Muscle layer of duodenum (tissue), 2 donors: ENCODE measurements around the gene UROC1.

ENCODE experiments used
- H3K27ac ChIP-seq: one replicate; pipeline ENCODE4 v1.7.0; 2013; ENCODE audit warnings: mild to moderate bottlenecking, low read length
- H3K27me3 ChIP-seq: one replicate; pipeline ENCODE4 v1.7.0; 2013; ENCODE audit warnings: low read depth, mild to moderate bottlenecking, control low read depth, low read length
- H3K36me3 ChIP-seq, 2 donors: one replicate each; pipeline ENCODE4 v1.7.0; 2013; ENCODE audit warnings: low read length in 2 of 2, control low read depth in 1 of 2, mild to moderate bottlenecking in 1 of 2; ENCODE audit not compliant: insufficient read depth in 2 of 2, control insufficient read depth in 1 of 2
- H3K4me1 ChIP-seq, 2 donors: one replicate each; pipeline ENCODE4 v1.7.0; 2013; ENCODE audit warnings: low read length in 2 of 2, mild to moderate bottlenecking in 2 of 2, control low read depth in 1 of 2, moderate library complexity in 1 of 2; ENCODE audit not compliant: insufficient read depth in 2 of 2, control insufficient read depth in 1 of 2
- H3K4me3 ChIP-seq, 2 donors: one replicate each; pipeline ENCODE4 v1.7.0; 2013; ENCODE audit warnings: low read length in 2 of 2, low read depth in 1 of 2, mild to moderate bottlenecking in 1 of 2
- H3K9me3 ChIP-seq, 2 donors: one replicate each; pipeline ENCODE4 v1.7.0; 2013; ENCODE audit warnings: low read length in 2 of 2, control low read depth in 1 of 2, mild to moderate bottlenecking in 1 of 2; ENCODE audit not compliant: control insufficient read depth in 1 of 2
- donor health status: healthy.

The UROC1 gene

GRCh38 chr3:126517986-126518778, 609 bp upstream of the UROC1 start:
- no peaks in the 10 kb centered on the region for H3K36me3 ChIP-seq
- no peaks in the 10 kb centered on the region for H3K27me3 ChIP-seq
- no peak overlapping the region for H3K27ac ChIP-seq
- no peaks in the 10 kb centered on the region for H3K9me3 ChIP-seq
- H3K4me1 ChIP-seq = no peaks in the 10 kb centered on the region
- H3K4me3 ChIP-seq = no peak overlapping the region

GRCh38 chr3:126516936-126517290, 660 bp downstream of the UROC1 start:
- no peaks in the 10 kb centered on the region for H3K27me3 ChIP-seq
- H3K4me1 ChIP-seq = no peaks in the 10 kb centered on the region
- H3K4me3 ChIP-seq = no peak overlapping the region
- H3K36me3 ChIP-seq = no peaks in the 10 kb centered on the region
- H3K9me3 ChIP-seq = no peaks in the 10 kb centered on the region
- no peak overlapping the region for H3K27ac ChIP-seq

GRCh38 chr3:126516152-126516935, 1.2 kb downstream of the UROC1 start:
- H3K4me1 ChIP-seq = no peaks in the 10 kb centered on the region
- H3K36me3 ChIP-seq = no peaks in the 10 kb centered on the region
- no peaks in the 10 kb centered on the region for H3K27me3 ChIP-seq
- H3K4me3 ChIP-seq = no peak overlapping the region
- H3K9me3 ChIP-seq = no peaks in the 10 kb centered on the region
- H3K27ac ChIP-seq = no peak overlapping the region

GRCh38 chr3:126515066-126515706, 2.4 kb downstream of the UROC1 start:
- no peak overlapping the region for H3K27ac ChIP-seq
- no peaks in the 10 kb centered on the region for H3K9me3 ChIP-seq
- H3K27me3 ChIP-seq = no peaks in the 10 kb centered on the region
- H3K4me1 ChIP-seq = no peaks in the 10 kb centered on the region
- no peaks in the 10 kb centered on the region for H3K36me3 ChIP-seq
- H3K4me3 ChIP-seq = no peak overlapping the region

GRCh38 chr3:126514161-126514560, 3.4 kb downstream of the UROC1 start:
- Histone ChIP-seq H3K9me3 (no peaks in the 10 kb centered on the region), H3K4me1 (no peaks in the 10 kb centered on the region), H3K27ac (no peak overlapping the region), H3K36me3 (no peaks in the 10 kb centered on the region), H3K27me3 (no peaks in the 10 kb centered on the region), H3K4me3 (no peak overlapping the region)

- H3K36me3 ChIP-seq = no peaks in the 10 kb centered on the region
- H3K4me3 ChIP-seq = no peak overlapping the region
- no peaks in the 10 kb centered on the region for H3K9me3 ChIP-seq
- H3K27me3 ChIP-seq = no peaks in the 10 kb centered on the region
- H3K27ac ChIP-seq = no peak overlapping the region
- H3K4me1 ChIP-seq = no peaks in the 10 kb centered on the region
Observed at GRCh38 chr3:126512916-126513650, 4.5 kb downstream of the UROC1 start.

GRCh38 chr3:126512026-126512425, 5.5 kb downstream of the UROC1 start:
- Histone ChIP-seq H3K9me3 (no peaks in the 10 kb centered on the region), H3K36me3 (no peaks in the 10 kb centered on the region), H3K27me3 (no peaks in the 10 kb centered on the region), H3K27ac (no peak overlapping the region), H3K4me3 (no peak overlapping the region), H3K4me1 (no peaks in the 10 kb centered on the region)

GRCh38 chr3:126511291-126511690, 6.3 kb downstream of the UROC1 start:
- Histone ChIP-seq H3K36me3 (no peaks in the 10 kb centered on the region), H3K4me3 (no peak overlapping the region), H3K27ac (no peak overlapping the region), H3K9me3 (no peaks in the 10 kb centered on the region), H3K4me1 (no peaks in the 10 kb centered on the region), H3K27me3 (no peaks in the 10 kb centered on the region)

GRCh38 chr3:126510308-126510910, 7.2 kb downstream of the UROC1 start:
- Histone ChIP-seq H3K36me3 (no peaks in the 10 kb centered on the region), H3K27ac (no peak overlapping the region), H3K4me3 (no peak overlapping the region), H3K4me1 (no peaks in the 10 kb centered on the region), H3K9me3 (no peaks in the 10 kb centered on the region), H3K27me3 (no peaks in the 10 kb centered on the region)

GRCh38 chr3:126509597-126510307, 7.8 kb downstream of the UROC1 start:
- Histone ChIP-seq H3K36me3 (no peaks in the 10 kb centered on the region), H3K4me1 (no peaks in the 10 kb centered on the region), H3K27ac (no peak overlapping the region), H3K9me3 (no peaks in the 10 kb centered on the region), H3K27me3 (no peaks in the 10 kb centered on the region), H3K4me3 (no peak overlapping the region)
